ENCODE results near the gene PNMA5.

- no peak for TF ChIP-seq CTCF (conservative IDR thresholded peaks at IDR 0.05; ENCODE audit: low read length)
- TF ChIP-seq EZH2phosphoT487 (IDR thresholded peaks at IDR 0.05; ENCODE audit: borderline replicate concordance), result no peak
These were observed 33.8 kb downstream of the PNMA5 start for GRCh38 chrX:152960115-152960514.
